H9 (cell line): ENCODE data around the gene MAGI1. TPM values are rescaled to one million over a fixed set of nuclear protein-coding genes. Genes with fewer than 3 reads are reported as not detected.

Experiments
- DNase-seq: peaks from one replicate; pipeline ENCODE4 v3.0.0-alpha.2; 2017
- H2AFZ ChIP-seq: one replicate; pipeline ENCODE4 v1.6.1; 2013; ENCODE audit warnings: mild to moderate bottlenecking, low read length, control low read depth, moderate library complexity
- H2AK5ac ChIP-seq: 2 replicates; pipeline ENCODE4 v1.6.1; 2013; ENCODE audit warnings: low read length, control low read depth, mixed read lengths; ENCODE audit not compliant: insufficient read length
- H2BK120ac ChIP-seq: one replicate; pipeline ENCODE4 v1.6.1; 2013; ENCODE audit warnings: low read depth, mild to moderate bottlenecking, low read length, control low read depth, inconsistent platforms; ENCODE audit not compliant: poor library complexity, severe bottlenecking
- H2BK12ac ChIP-seq: 2 replicates; pipeline ENCODE4 v1.6.1; 2013; ENCODE audit warnings: low read length, control low read depth, mixed read lengths, low read depth; ENCODE audit not compliant: insufficient read length
- H2BK15ac ChIP-seq: 2 replicates; pipeline ENCODE4 v1.6.1; 2013; ENCODE audit warnings: low read depth, low read length, control low read depth
- H2BK20ac ChIP-seq: one replicate; pipeline ENCODE4 v1.6.1; 2013; ENCODE audit warnings: low read depth, mild to moderate bottlenecking, low read length, control low read depth, inconsistent platforms; ENCODE audit not compliant: poor library complexity, severe bottlenecking
- H2BK5ac ChIP-seq: 2 replicates; pipeline ENCODE4 v1.6.1; 2013; ENCODE audit warnings: low read length, control low read depth, mixed read lengths; ENCODE audit not compliant: insufficient read length
- H3K14ac ChIP-seq: 2 replicates; pipeline ENCODE4 v1.6.1; 2013; ENCODE audit warnings: low read length, control low read depth; ENCODE audit not compliant: insufficient read depth
- H3K18ac ChIP-seq: 2 replicates; pipeline ENCODE4 v1.6.1; 2013; ENCODE audit warnings: low read depth, mild to moderate bottlenecking, mixed read lengths, low read length, control low read depth; ENCODE audit not compliant: insufficient read length
- H3K23ac ChIP-seq: 2 replicates; pipeline ENCODE4 v1.6.1; 2013; ENCODE audit warnings: low read length, control low read depth, mixed read lengths, low read depth; ENCODE audit not compliant: insufficient read length
- H3K23me2 ChIP-seq: 2 replicates; pipeline ENCODE4 v1.6.1; 2013; ENCODE audit warnings: low read depth, mild to moderate bottlenecking, mixed read lengths, low read length, control low read depth; ENCODE audit not compliant: insufficient read length, poor library complexity, severe bottlenecking
- H3K27ac ChIP-seq: 2 replicates; pipeline ENCODE4 v1.5.1; 2013; ENCODE audit warnings: low read length, control low read depth, mixed read lengths, low read depth; ENCODE audit not compliant: insufficient read length
- H3K27me3 ChIP-seq: 2 replicates; pipeline ENCODE4 v1.6.1; 2013; ENCODE audit warnings: low read length, control low read depth, inconsistent platforms; ENCODE audit not compliant: insufficient read depth
- H3K4ac ChIP-seq: 2 replicates; pipeline ENCODE4 v1.6.1; 2013; ENCODE audit warnings: low read depth, mild to moderate bottlenecking, control low read depth, inconsistent platforms, low read length, moderate library complexity
- H3K4me1 ChIP-seq: 2 replicates; pipeline ENCODE4 v1.6.1; 2013; ENCODE audit warnings: low read length, control low read depth, inconsistent platforms; ENCODE audit not compliant: insufficient read depth
- H3K4me2 ChIP-seq: 2 replicates; pipeline ENCODE4 v1.6.1; 2013; ENCODE audit warnings: low read length, control low read depth, mixed read lengths; ENCODE audit not compliant: insufficient read length, insufficient read depth
- H3K56ac ChIP-seq: 2 replicates; pipeline ENCODE4 v1.6.1; 2013; ENCODE audit warnings: low read depth, mild to moderate bottlenecking, mixed read lengths, low read length, control low read depth; ENCODE audit not compliant: insufficient read length
- H3K79me1 ChIP-seq: 2 replicates; pipeline ENCODE4 v1.6.1; 2013; ENCODE audit warnings: low read depth, mild to moderate bottlenecking, moderate library complexity, low read length, control low read depth, inconsistent platforms; ENCODE audit not compliant: insufficient read depth, poor library complexity, severe bottlenecking
- H3K79me2 ChIP-seq: 2 replicates; pipeline ENCODE4 v1.6.1; 2013; ENCODE audit warnings: low read length, control low read depth, inconsistent platforms; ENCODE audit not compliant: insufficient read depth
- H3K9ac ChIP-seq: 2 replicates; pipeline ENCODE4 v1.6.1; 2013; ENCODE audit warnings: low read length, control low read depth, mixed read lengths; ENCODE audit not compliant: insufficient read length; ENCODE audit errors: extremely low read depth
- H3K9me3 ChIP-seq: one replicate; pipeline ENCODE4 v1.6.1; 2013; ENCODE audit warnings: low read depth, low read length, inconsistent platforms; ENCODE audit not compliant: control insufficient read depth
- H3T11ph ChIP-seq: one replicate; pipeline ENCODE4 v1.6.1; 2013; ENCODE audit warnings: mild to moderate bottlenecking, low read length, control low read depth, inconsistent platforms
- H4K20me1 ChIP-seq: one replicate; pipeline ENCODE4 v1.6.1; 2013; ENCODE audit not compliant: control insufficient read depth, insufficient read length, insufficient read depth
- H4K5ac ChIP-seq: 2 replicates; pipeline ENCODE4 v1.6.1; 2013; ENCODE audit warnings: low read depth, mild to moderate bottlenecking, mixed read lengths, low read length, control low read depth; ENCODE audit not compliant: insufficient read length
- H4K8ac ChIP-seq: replicated peaks from 2 replicates; pipeline ENCODE4 v1.6.1; 2013; ENCODE audit warnings: low read length, control low read depth, mixed read lengths, low read depth; ENCODE audit not compliant: insufficient read length
- H4K91ac ChIP-seq: 2 replicates; pipeline ENCODE4 v1.6.1; 2013; ENCODE audit warnings: low read depth, mild to moderate bottlenecking, moderate library complexity, mixed read lengths, low read length, control low read depth; ENCODE audit not compliant: insufficient read length
- H3K27ac Mint-ChIP-seq, 3 experiments: 2 replicates in 2 of 3; 3 replicates in 1 of 3; pipeline ENCODE4 v1.8.0; 2020 to 2021; ENCODE audit warnings: mixed read lengths in 3 of 3, mild to moderate bottlenecking in 1 of 3, moderate library complexity in 1 of 3
- H3K27me3 Mint-ChIP-seq: 2 replicates; pipeline ENCODE4 v1.8.0; 2021; ENCODE audit warnings: low read depth, mild to moderate bottlenecking, moderate library complexity, mixed read lengths
- H3K36me3 Mint-ChIP-seq, 3 experiments: 2 replicates in 2 of 3; 3 replicates in 1 of 3; pipeline ENCODE4 v1.8.0; 2020 to 2021; ENCODE audit warnings: low read depth in 3 of 3, mixed read lengths in 3 of 3; ENCODE audit not compliant: insufficient read depth in 1 of 3
- H3K4me1 Mint-ChIP-seq, 2 experiments: 2 replicates each; pipeline ENCODE4 v1.8.0; 2020; ENCODE audit warnings: mixed read lengths in 2 of 2
- H3K4me3 Mint-ChIP-seq, 2 experiments: 2 replicates in 1 of 2; 3 replicates in 1 of 2; pipeline ENCODE4 v1.8.0; 2020 to 2021; ENCODE audit warnings: mild to moderate bottlenecking in 2 of 2, mixed read lengths in 2 of 2, moderate library complexity in 1 of 2
- H3K9me3 Mint-ChIP-seq, 2 experiments: 2 replicates in 1 of 2; 3 replicates in 1 of 2; pipeline ENCODE4 v1.8.0; 2020; ENCODE audit warnings: mild to moderate bottlenecking in 2 of 2, mixed read lengths in 2 of 2, moderate library complexity in 1 of 2
- WGBS: extraction: QIAGEN DNeasy Blood & Tissue Kit; methylation state at CpG from one replicate; pipeline ENCODE4 v1.1.7; 2013; ENCODE audit warnings: missing lambda C conversion rate, low lambda C conversion rate, mixed read lengths; ENCODE audit not compliant: insufficient read length; ENCODE audit errors: extremely low coverage; 5-methylcytosine and 5-hydroxymethylcytosine counted together
- total RNA-seq: library from RNA; stranded (reverse); gene quantifications from 2 replicates; pipeline ENCODE4 v1.2.1, GENCODE V29; 2021
- TF ChIP-seq, protein P1 (sequence below): fragments of 200-600 bp; sonication (generic); conservative IDR thresholded peaks from 3 replicates; pipeline ENCODE4 v1.8.0; 2021; ENCODE audit warnings: antibody characterized with exemption, mild to moderate bottlenecking

Gene MAGI1
- total RNA-seq, 1 experiment from 2014 or later = 65.7 TPM

DNA sequence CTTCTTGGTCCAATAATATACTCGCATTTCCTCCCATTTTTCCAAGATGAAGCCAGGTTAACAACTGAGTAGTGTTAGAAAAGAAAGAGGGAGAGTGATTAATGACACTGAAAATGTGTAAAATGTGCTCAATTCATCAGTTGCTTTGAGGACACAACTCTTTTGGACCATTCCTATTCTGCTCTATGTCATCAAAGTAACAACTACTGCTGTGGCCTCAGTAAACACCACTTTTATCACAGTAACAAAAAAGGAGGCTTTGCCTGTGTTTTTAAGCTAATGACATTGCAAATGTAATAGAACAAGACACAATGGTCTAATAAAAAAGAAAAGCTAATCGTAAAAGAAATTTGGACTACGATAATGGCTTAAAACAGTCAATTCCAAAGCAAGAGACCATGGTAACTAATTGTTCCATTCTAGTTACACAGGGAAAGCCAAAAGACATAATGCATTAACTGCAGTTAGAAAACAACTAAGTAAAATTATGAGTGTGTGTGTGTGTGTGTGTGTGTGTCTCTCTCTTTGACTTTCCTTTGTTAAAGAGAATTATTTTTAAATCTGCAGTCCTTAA, 221.1 kb downstream of the MAGI1 start:
- Histone ChIP-seq H3T11ph (no peak overlapping the region), H3K9ac (no peak overlapping the region), H2BK120ac (no peak overlapping the region), H2BK5ac (no peak overlapping the region), H3K56ac (no peak overlapping the region), H3K4me1 (no peaks in the 10 kb centered on the region; the same call in 1 of the 2 replicates), H2BK12ac (no peak overlapping the region), H2AFZ (no peak overlapping the region), H4K8ac (no peak overlapping the region), H3K18ac (no peak overlapping the region), H2BK20ac (no peak overlapping the region), H4K20me1 (no peaks in the 10 kb centered on the region), H3K9me3 (no peaks in the 10 kb centered on the region), H3K27me3 (no peaks in the 10 kb centered on the region), H3K23me2 (no peaks in the 10 kb centered on the region), H2AK5ac (no peak overlapping the region), H3K79me1 (no peaks in the 10 kb centered on the region), H3K4me2 (no peak overlapping the region), H3K27ac (no peak overlapping the region), H4K91ac (no peak overlapping the region), H3K14ac (no peak overlapping the region), H2BK15ac (no peak overlapping the region), H3K79me2 (no peaks in the 10 kb centered on the region), H3K23ac (no peak overlapping the region), H4K5ac (no peak overlapping the region), H3K4ac (no peak overlapping the region)
- peaks cover 40 to 45% of the 10 kb centered on the region in 2 experiments for H3K4me1 Mint-ChIP-seq
- no peak overlapping the region for H3K4me3 Mint-ChIP-seq
- no peak for DNase-seq
- no CpG with 5 or more reads among the region's 3 CpGs for WGBS
- peaks cover 11% of the 10 kb centered on the region for H3K27me3 Mint-ChIP-seq
- H3K9me3 Mint-ChIP-seq = peaks cover 3 to 4% of the 10 kb centered on the region in 2 experiments; a peak in 3 of 5 replicates
- no peak overlapping the region for H3K27ac Mint-ChIP-seq
- H3K36me3 Mint-ChIP-seq = peaks cover 2 to 6% (median 2%) of the 10 kb centered on the region in 3 experiments; a peak in 5 of 7 replicates
- TF ChIP-seq, protein P1, sequence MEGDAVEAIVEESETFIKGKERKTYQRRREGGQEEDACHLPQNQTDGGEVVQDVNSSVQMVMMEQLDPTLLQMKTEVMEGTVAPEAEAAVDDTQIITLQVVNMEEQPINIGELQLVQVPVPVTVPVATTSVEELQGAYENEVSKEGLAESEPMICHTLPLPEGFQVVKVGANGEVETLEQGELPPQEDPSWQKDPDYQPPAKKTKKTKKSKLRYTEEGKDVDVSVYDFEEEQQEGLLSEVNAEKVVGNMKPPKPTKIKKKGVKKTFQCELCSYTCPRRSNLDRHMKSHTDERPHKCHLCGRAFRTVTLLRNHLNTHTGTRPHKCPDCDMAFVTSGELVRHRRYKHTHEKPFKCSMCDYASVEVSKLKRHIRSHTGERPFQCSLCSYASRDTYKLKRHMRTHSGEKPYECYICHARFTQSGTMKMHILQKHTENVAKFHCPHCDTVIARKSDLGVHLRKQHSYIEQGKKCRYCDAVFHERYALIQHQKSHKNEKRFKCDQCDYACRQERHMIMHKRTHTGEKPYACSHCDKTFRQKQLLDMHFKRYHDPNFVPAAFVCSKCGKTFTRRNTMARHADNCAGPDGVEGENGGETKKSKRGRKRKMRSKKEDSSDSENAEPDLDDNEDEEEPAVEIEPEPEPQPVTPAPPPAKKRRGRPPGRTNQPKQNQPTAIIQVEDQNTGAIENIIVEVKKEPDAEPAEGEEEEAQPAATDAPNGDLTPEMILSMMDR = no peak
